GM18508 (cell line): Measurements from ENCODE around the gene IL1RL2.

ENCODE experiments used
- ATAC-seq: cut with Tn5 transposase; IDR thresholded peaks from one replicate; pipeline ENCODE4 v1.9.1; 2021; ENCODE audit warnings: moderate number of reproducible peaks; ENCODE audit not compliant: insufficient read depth, unreplicated experiment

Gene IL1RL2

GRCh38 chr2:102289129-102289528 lies 102.3 kb downstream of the IL1RL2 start:
- ATAC-seq = no peak
